Measurements from ENCODE around the gene CCDC154. TPM values are rescaled to one million over a fixed set of nuclear protein-coding genes. Genes with fewer than 3 reads are reported as not detected.
A peak's percentile ranks its signal among the peaks of the same experiment; 100 is the strongest.

The CCDC154 gene
- total and polyA plus RNA-seq, 9 of the 15 experiments (the other 6 are each of a cell fraction or from before 2014, with no cell fraction given), result 0.15 to 1.4 (median 0.20) TPM; not detected in 5

DNA sequence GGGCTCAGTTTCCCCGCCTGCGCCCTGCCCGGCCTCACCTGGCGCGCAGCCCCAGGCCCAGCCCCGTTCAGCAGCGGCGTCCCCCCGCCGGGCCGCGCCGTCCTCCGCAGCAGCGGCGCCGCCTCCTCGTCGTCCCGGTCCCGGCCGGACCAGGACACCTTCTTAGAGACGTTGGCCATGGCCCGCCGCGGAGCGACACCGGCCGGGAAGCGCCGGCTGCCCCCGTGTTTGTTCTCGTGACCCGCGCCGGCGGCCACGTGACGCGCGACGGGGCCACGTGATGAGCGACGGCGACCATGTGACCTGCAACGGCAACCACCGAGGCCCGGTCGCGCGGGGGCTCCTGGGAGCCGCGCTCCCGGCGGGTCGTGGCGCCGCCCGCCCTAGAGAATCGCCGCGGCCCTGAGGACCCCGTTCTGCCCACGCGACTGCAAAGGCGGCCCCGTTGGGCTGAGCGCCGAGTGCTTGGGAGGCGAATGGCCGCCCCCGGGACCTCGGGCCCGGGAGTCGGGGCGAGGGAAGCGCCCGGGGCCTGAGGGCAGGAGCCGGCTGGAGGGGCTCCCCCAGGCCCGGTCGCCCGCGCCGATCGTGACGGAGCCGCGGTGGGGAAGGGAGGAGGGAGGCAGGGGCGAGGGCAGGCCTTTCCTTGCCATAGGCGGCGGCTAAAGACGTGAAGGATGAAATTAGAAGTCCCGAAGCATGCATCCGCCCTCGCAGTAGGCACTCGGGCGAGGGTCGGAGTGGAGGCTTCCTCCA lies 30.6 kb upstream of the CCDC154 start, which contains the start of gene CLCN7 (continued):
- TF ChIP-seq RAD21 (CRISPR knock-in tag; conservative IDR thresholded peaks at IDR 0.05 in 1 of 2, IDR thresholded peaks at IDR 0.05 in 1 of 2) (peak in 1 of 2 experiments; percentile 12; a peak in 2 of 4 replicates), ATF7 (IDR thresholded peaks at IDR 0.05) (peak; percentile 54; the same call in 1 of the 2 replicates), MCM3 (IDR thresholded peaks at IDR 0.05) (no peak), PHTF2 (CRISPR knock-in tag; IDR thresholded peaks at IDR 0.05) (no peak), MED1 (CRISPR knock-in tag; IDR thresholded peaks at IDR 0.05; ENCODE audit: borderline replicate concordance) (peak; percentile 67; the same call in 1 of the 2 replicates), ZNF347 (CRISPR knock-in tag; IDR thresholded peaks at IDR 0.05; ENCODE audit: low read depth) (no peak), FOXK2 (conservative IDR thresholded peaks at IDR 0.05 in 1 of 2, IDR thresholded peaks at IDR 0.05 in 1 of 2; ENCODE audit: low read depth in 2 of 2) (peak; percentile 48 to 78; a peak in 1 of 4 replicates), EWSR1 (IDR thresholded peaks at IDR 0.05; ENCODE audit: borderline replicate concordance, low read depth, partially characterized antibody) (no peak), MCM5 (IDR thresholded peaks at IDR 0.05; ENCODE audit: low read depth) (no peak), MECOM (CRISPR knock-in tag; IDR thresholded peaks at IDR 0.05) (no peak), ZNF445 (CRISPR knock-in tag; IDR thresholded peaks at IDR 0.05; ENCODE audit: low read depth) (no peak), CHD4 (IDR thresholded peaks at IDR 0.05; ENCODE audit: insufficient read depth, insufficient replicate concordance, low read depth, low read length, poor library complexity, severe bottlenecking) (no peak), FUS (optimal IDR thresholded peaks at IDR 0.05; ENCODE audit: low read depth, low read length) (peak; percentile 26), ZNF584 (CRISPR knock-in tag; IDR thresholded peaks at IDR 0.05; ENCODE audit: low read depth) (no peak), HDAC6 (IDR thresholded peaks at IDR 0.05; ENCODE audit: low read depth, low read length) (no peak), ZKSCAN3 (CRISPR knock-in tag; IDR thresholded peaks at IDR 0.05) (no peak), ZNF75A (CRISPR knock-in tag; IDR thresholded peaks at IDR 0.05) (no peak), ZNF695 (CRISPR knock-in tag; IDR thresholded peaks at IDR 0.05) (no peak), CBFB (CRISPR knock-in tag; IDR thresholded peaks at IDR 0.05) (no peak), EP400 (IDR thresholded peaks at IDR 0.05) (peak; percentile 83; the same call in 1 of the 2 replicates), FOXA3 (CRISPR knock-in tag; conservative IDR thresholded peaks at IDR 0.05 in 1 of 2, IDR thresholded peaks at IDR 0.05 in 1 of 2) (peak in 1 of 2 experiments; percentile 72; a peak in 1 of 4 replicates), TSC22D4 (tag; IDR thresholded peaks at IDR 0.05) (no peak), MEIS2 (IDR thresholded peaks at IDR 0.05; ENCODE audit: partially characterized antibody) (no peak), FOXJ3 (CRISPR knock-in tag; IDR thresholded peaks at IDR 0.05) (no peak), RFX5 (IDR thresholded peaks at IDR 0.05; ENCODE audit: low read depth, low read length) (no peak)
- TF ChIP-seq, protein P1, sequence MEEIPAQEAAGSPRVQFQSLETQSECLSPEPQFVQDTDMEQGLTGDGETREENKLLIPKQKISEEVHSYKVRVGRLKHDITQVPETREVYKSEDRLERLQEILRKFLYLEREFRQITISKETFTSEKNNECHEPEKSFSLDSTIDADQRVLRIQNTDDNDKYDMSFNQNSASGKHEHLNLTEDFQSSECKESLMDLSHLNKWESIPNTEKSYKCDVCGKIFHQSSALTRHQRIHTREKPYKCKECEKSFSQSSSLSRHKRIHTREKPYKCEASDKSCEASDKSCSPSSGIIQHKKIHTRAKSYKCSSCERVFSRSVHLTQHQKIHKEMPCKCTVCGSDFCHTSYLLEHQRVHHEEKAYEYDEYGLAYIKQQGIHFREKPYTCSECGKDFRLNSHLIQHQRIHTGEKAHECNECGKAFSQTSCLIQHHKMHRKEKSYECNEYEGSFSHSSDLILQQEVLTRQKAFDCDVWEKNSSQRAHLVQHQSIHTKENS (CRISPR knock-in tag; IDR thresholded peaks at IDR 0.05), result no peak
- TF ChIP-seq, protein P2, sequence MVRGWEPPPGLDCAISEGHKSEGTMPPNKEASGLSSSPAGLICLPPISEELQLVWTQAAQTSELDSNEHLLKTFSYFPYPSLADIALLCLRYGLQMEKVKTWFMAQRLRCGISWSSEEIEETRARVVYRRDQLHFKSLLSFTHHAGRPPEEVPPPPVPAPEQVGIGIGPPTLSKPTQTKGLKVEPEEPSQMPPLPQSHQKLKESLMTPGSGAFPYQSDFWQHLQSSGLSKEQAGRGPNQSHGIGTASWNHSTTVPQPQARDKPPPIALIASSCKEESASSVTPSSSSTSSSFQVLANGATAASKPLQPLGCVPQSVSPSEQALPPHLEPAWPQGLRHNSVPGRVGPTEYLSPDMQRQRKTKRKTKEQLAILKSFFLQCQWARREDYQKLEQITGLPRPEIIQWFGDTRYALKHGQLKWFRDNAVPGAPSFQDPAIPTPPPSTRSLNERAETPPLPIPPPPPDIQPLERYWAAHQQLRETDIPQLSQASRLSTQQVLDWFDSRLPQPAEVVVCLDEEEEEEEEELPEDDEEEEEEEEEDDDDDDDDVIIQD (CRISPR knock-in tag; IDR thresholded peaks at IDR 0.05), result no peak
